ENCODE measurements around the gene PTH2R.

- no peak for TF ChIP-seq CTCF (conservative IDR thresholded peaks at IDR 0.05; ENCODE audit: low read depth, low read length)
- no peak for TF ChIP-seq EZH2 (IDR thresholded peaks at IDR 0.05; ENCODE audit: borderline replicate concordance, low read depth, low read length, poor library complexity, severe bottlenecking)
Observed at GRCh38 chr2:208531361-208531760, 124.8 kb downstream of the PTH2R start.
